Measurements from ENCODE around the gene NF2. TPM values are rescaled to one million over a fixed set of nuclear protein-coding genes. Genes with fewer than 3 reads are reported as not detected.

Gene NF2
- polyA plus RNA-seq, 2 of the 4 experiments (the other 2 are of a cell fraction), result 14.4 to 23.7 TPM

GRCh38 chr22:29660021-29660420 is 56.6 kb downstream of the NF2 start:
- FAIRE-seq, result no peak
- 95% methylated on average over 11 of the region's 11 CpGs for WGBS (ENCODE audit: missing lambda C conversion rate)

GRCh38 chr22:29661336-29661735 is 57.9 kb downstream of the NF2 start:
- Histone ChIP-seq H3K4me2 (no peak overlapping the region), H3K4me1 (no peaks in the 10 kb centered on the region), H3K4me3 (no peak overlapping the region), H3K27ac (no peak overlapping the region), H3K9me3 (no peaks in the 10 kb centered on the region)
- WGBS (ENCODE audit: missing lambda C conversion rate), result 85% methylated on average over 2 of the region's 2 CpGs
- POLR2A ChIA-PET, result no interaction called here
- TF ChIP-seq ZC3H11A (IDR thresholded peaks at IDR 0.05) (no peak), RFX5 (IDR thresholded peaks at IDR 0.05) (no peak), EHMT2 (IDR thresholded peaks at IDR 0.05; ENCODE audit: low read depth) (no peak), E2F6 (IDR thresholded peaks at IDR 0.05; ENCODE audit: borderline replicate concordance, low read depth) (no peak), HOXB5 (CRISPR knock-in tag; IDR thresholded peaks at IDR 0.05) (no peak), KDM1A (IDR thresholded peaks at IDR 0.05; ENCODE audit: low read depth) (no peak), CBX8 (IDR thresholded peaks at IDR 0.05) (no peak), FOSB (CRISPR knock-in tag; IDR thresholded peaks at IDR 0.05) (no peak), SREBF2 (IDR thresholded peaks at IDR 0.05) (no peak), ESRRA (IDR thresholded peaks at IDR 0.05; ENCODE audit: borderline replicate concordance, low read length) (no peak), POLR2A (IDR thresholded peaks at IDR 0.05; ENCODE audit: low read length) (no peak), PBX3 (IDR thresholded peaks at IDR 0.05) (no peak), CHD2 (IDR thresholded peaks at IDR 0.05; ENCODE audit: low read length, partially characterized antibody) (no peak), POLR2AphosphoS2 (conservative IDR thresholded peaks at IDR 0.05; ENCODE audit: low read length) (no peak), ZNF302 (CRISPR knock-in tag; IDR thresholded peaks at IDR 0.05) (no peak), HMGXB4 (CRISPR knock-in tag; IDR thresholded peaks at IDR 0.05; ENCODE audit: borderline replicate concordance) (no peak), ATOH8 (CRISPR knock-in tag; IDR thresholded peaks at IDR 0.05; ENCODE audit: low read depth) (no peak)
- ATAC-seq (no peak), FAIRE-seq (no peak), DNase-seq (ENCODE audit: low read depth in 1 of 2, low spot score in 1 of 2) (no peak)
- CTCF ChIA-PET, result no interaction called here

More at GRCh38 chr22:29660021-29660420, 56.6 kb downstream of the NF2 start:
- TF ChIP-seq RFX5 (IDR thresholded peaks at IDR 0.05) (no peak), HEYL (CRISPR knock-in tag; IDR thresholded peaks at IDR 0.05) (no peak), ZFP36 (IDR thresholded peaks at IDR 0.05; ENCODE audit: borderline replicate concordance, partially characterized antibody) (no peak), GATA3 (IDR thresholded peaks at IDR 0.05; ENCODE audit: borderline replicate concordance) (no peak), HOXB13 (CRISPR knock-in tag; IDR thresholded peaks at IDR 0.05; ENCODE audit: low read depth) (no peak), CHD4 (IDR thresholded peaks at IDR 0.05; ENCODE audit: borderline replicate concordance) (no peak), NFE2L2 (conservative IDR thresholded peaks at IDR 0.05; ENCODE audit: low read length) (no peak), HMGXB4 (CRISPR knock-in tag; IDR thresholded peaks at IDR 0.05; ENCODE audit: borderline replicate concordance) (no peak), TP53 (CRISPR knock-in tag; IDR thresholded peaks at IDR 0.05) (no peak), CTCF (IDR thresholded peaks at IDR 0.05) (no peak), BHLHE40 (IDR thresholded peaks at IDR 0.05; ENCODE audit: low read depth, low read length) (no peak)
- H3K4me3 ChIP-seq, result no peak overlapping the region
- no peak for ATAC-seq
- DNase-seq (ENCODE audit: low read depth in 1 of 2, low spot score in 1 of 2), result no peak
- no peaks in the 10 kb centered on the region for H3K4me1 ChIP-seq
- no peak overlapping the region for H3K27ac ChIP-seq
- ChIA-PET CTCF (interaction anchor here (0.6 to 1.1 kb wide), 3 partner anchors 13 to 34 kb away, joined by 3 read pairs; no protein-coding TSS in a partner anchor), POLR2A (no interaction called here)
- H3K9me3 ChIP-seq, result no peaks in the 10 kb centered on the region
- H3K4me2 ChIP-seq, result no peak overlapping the region

Data from A549 (cell line).